HepG2 (cell line): ENCODE results near the gene TTLL7. TPM values are rescaled to one million over a fixed set of nuclear protein-coding genes. Genes with fewer than 3 reads are reported as not detected.

Experiments
- ATAC-seq: fragments of 200-7000 bp; cut with Tn5 transposase; 3 replicates; pipeline ENCODE4 v1.9.1; 2020; ENCODE audit warnings: mild to moderate bottlenecking, moderate library complexity
- BruUV-seq: library from RNA; stranded (reverse); fragments of 400-500 nt; replicated peaks from 2 replicates; lab custom pipeline; 2021; lab: Mats Ljungman, UMichigan
- CTCF ChIA-PET: fragments of 300-600 bp; formaldehyde crosslinking; extraction: SDS; loops from one replicate; lab custom pipeline; 2021; ENCODE audit warnings: low total read pairs, inconsistent platforms, low intra/inter-chr PET ratio; lab: Yijun Ruan, JAX
- POLR2A ChIA-PET: fragments of 350-600 bp; sonication (Branson Sonifier 250); formaldehyde crosslinking; loops from one replicate; lab custom pipeline; 2020; ENCODE audit warnings: antibody characterized with exemption, inconsistent platforms; lab: Yijun Ruan, JAX
- DNase-seq: peaks from one replicate; pipeline ENCODE4 v3.0.0-alpha.2; 2015; ENCODE audit warnings: low spot score
- FAIRE-seq: peaks from 3 replicates; lab custom pipeline; 2011; peaks lifted over from hg19 to GRCh38; lab: Jason Lieb, UNC
- H2AFZ ChIP-seq: one replicate; pipeline ENCODE4 v1.6.1; 2011; ENCODE audit warnings: low read length, inconsistent platforms
- H3K27ac ChIP-seq: fragments of 300-600 bp; 3 replicates; pipeline ENCODE4 v1.8.0; 2011; ENCODE audit warnings: mixed run types, mild to moderate bottlenecking, mixed read lengths, low read length, inconsistent platforms; ENCODE audit not compliant: insufficient read depth; ENCODE audit errors: extremely low read length
- H3K27me3 ChIP-seq, 2 experiments: fragments of 200-600 bp in 1 of 2; 2 replicates in 1 of 2; 3 replicates in 1 of 2; pipeline versions ENCODE4 v1.6.0 to v1.8.0; 2011; ENCODE audit warnings: low read length in 2 of 2, mild to moderate bottlenecking in 2 of 2, moderate library complexity in 2 of 2, inconsistent platforms in 1 of 2; ENCODE audit not compliant: insufficient read depth in 2 of 2, control insufficient read depth in 1 of 2
- H3K36me3 ChIP-seq, 2 experiments: fragments of 200-600 bp in 1 of 2; replicated peaks in 1 of 2; 2 replicates in 1 of 2; 3 replicates in 1 of 2; pipeline versions ENCODE4 v1.5.1 to v1.8.0; 2011; ENCODE audit warnings: low read length in 2 of 2, inconsistent platforms in 1 of 2; ENCODE audit not compliant: insufficient read depth in 2 of 2, control insufficient read depth in 1 of 2
- H3K4me1 ChIP-seq: 2 replicates; pipeline ENCODE4 v1.5.1; 2012; ENCODE audit warnings: low read length, inconsistent platforms; ENCODE audit not compliant: insufficient read depth
- H3K4me2 ChIP-seq: 2 replicates; pipeline ENCODE4 v1.6.0; 2011; ENCODE audit warnings: low read depth, low read length, inconsistent platforms
- H3K4me3 ChIP-seq, 3 experiments: fragments of 200-600 bp in 1 of 3; sonication (generic), shearing (Covaris generic) in 1 of 3; replicated peaks in 1 of 3; 2 replicates each; pipeline ENCODE4 v1.5.1; 2011 to 2016; ENCODE audit warnings: low read length in 3 of 3, inconsistent platforms in 2 of 3, low read depth in 2 of 3, mild to moderate bottlenecking in 2 of 3, control low read depth in 1 of 3, mixed read lengths in 1 of 3; ENCODE audit not compliant: insufficient read depth in 1 of 3
- H3K79me2 ChIP-seq: one replicate; pipeline ENCODE4 v1.6.1; 2011; ENCODE audit warnings: low read length, inconsistent platforms; ENCODE audit not compliant: insufficient read depth
- H3K9ac ChIP-seq: 2 replicates; pipeline ENCODE4 v1.6.0; 2011; ENCODE audit warnings: mild to moderate bottlenecking, low read depth, low read length, inconsistent platforms; ENCODE audit not compliant: insufficient read depth
- H3K9me3 ChIP-seq: 2 replicates; pipeline ENCODE4 v1.5.1; 2012; ENCODE audit warnings: mild to moderate bottlenecking, low read length
- H4K20me1 ChIP-seq: 2 replicates; pipeline ENCODE4 v1.6.0; 2011; ENCODE audit warnings: inconsistent platforms, mild to moderate bottlenecking, low read length, moderate library complexity; ENCODE audit not compliant: insufficient read depth
- FOSL1 ChIP-seq: sonication (generic); formaldehyde crosslinking; IDR thresholded peaks from 2 replicates; pipeline ENCODE4 v1.9.0; 2021; ENCODE audit warnings: missing genetic modification reagents, borderline replicate concordance
- GZF1 ChIP-seq: sonication (generic); formaldehyde crosslinking; IDR thresholded peaks from 2 replicates; pipeline ENCODE4 v1.5.1; 2020; ENCODE audit warnings: mild to moderate bottlenecking, missing genetic modification reagents
- MZF1 ChIP-seq: sonication (generic); formaldehyde crosslinking; IDR thresholded peaks from 2 replicates; pipeline ENCODE4 v1.8.1; 2023; ENCODE audit warnings: mild to moderate bottlenecking, missing genetic modification reagents, borderline replicate concordance
- SIN3B ChIP-seq: fragments of 150-350 bp; IDR thresholded peaks from 2 replicates; pipeline ENCODE4 v1.6.1; 2014; ENCODE audit warnings: low read length
- U2AF2 ChIP-seq: fragments of 200-400 bp; formaldehyde crosslinking; IDR thresholded peaks from 2 replicates; pipeline ENCODE4 v1.6.1; 2017; ENCODE audit warnings: low read depth, mild to moderate bottlenecking, low read length
- ZBTB25 ChIP-seq: IDR thresholded peaks from 2 replicates; pipeline ENCODE4 v1.6.1; 2018; ENCODE audit warnings: missing genetic modification reagents
- ZFX ChIP-seq: sonication (generic); formaldehyde crosslinking; IDR thresholded peaks from 2 replicates; pipeline ENCODE4 v1.4.0; 2020; ENCODE audit warnings: mild to moderate bottlenecking, low read depth, missing genetic modification reagents, moderate library complexity
- ZKSCAN1 ChIP-seq: fragments of 150-350 bp; IDR thresholded peaks from 2 replicates; pipeline ENCODE4 v1.6.1; 2014; ENCODE audit warnings: low read length
- ZNF317 ChIP-seq: sonication (generic); formaldehyde crosslinking; IDR thresholded peaks from 2 replicates; pipeline ENCODE4 v1.5.0; 2020; ENCODE audit warnings: mild to moderate bottlenecking, missing genetic modification reagents
- ZNF337 ChIP-seq: sonication (generic); formaldehyde crosslinking; IDR thresholded peaks from 2 replicates; pipeline ENCODE4 v1.5.1; 2020; ENCODE audit warnings: missing genetic modification reagents, low read depth, mild to moderate bottlenecking, borderline replicate concordance
- ZNF674 ChIP-seq: sonication (generic); formaldehyde crosslinking; IDR thresholded peaks from 2 replicates; pipeline ENCODE4 v1.5.0; 2020; ENCODE audit warnings: low read depth, mild to moderate bottlenecking, missing genetic modification reagents
- ZNF816 ChIP-seq: sonication (generic); formaldehyde crosslinking; IDR thresholded peaks from 2 replicates; pipeline ENCODE4 v1.8.0; 2022; ENCODE audit warnings: missing genetic modification reagents, mild to moderate bottlenecking, borderline replicate concordance
- WGBS: methylation state at CpG from one replicate; pipeline ENCODE4 v1.1.6; 2017; ENCODE audit warnings: low lambda C conversion rate; 5-methylcytosine and 5-hydroxymethylcytosine counted together
- in situ Hi-C: cut with HindIII; loops from 2 replicates; pipeline ENCODE4 v1.10.0; 2017; ENCODE audit warnings: low pct_unique_long_range_greater_than_20kb; ENCODE audit not compliant: extremely low pct_ligation_motif_present
- intact Hi-C: fragments of 100-400 bp; cut with micrococcal nuclease; formaldehyde crosslinking; loops from one replicate; pipeline ENCODE4 v1.10.0; 2022; ENCODE audit not compliant: unreplicated experiment
- polyA plus RNA-seq, 8 experiments: library from polyadenylated mRNA; depleted of rRNA in 3 of 8; stranded (reverse) in 7 of 8; unstranded in 1 of 8; fragments of >200 nt; fragmentation: Illumina TruSeq in 4 of 8; extraction: Trizol in 4 of 8; gene quantifications; 2 replicates each; pipeline versions ENCODE4 v1.2.1 to v1.2.3, GENCODE V29; 2011 to 2016; ENCODE audit warnings: low read depth in 4 of 8, missing spikeins in 1 of 8, mixed read lengths in 1 of 8; ENCODE audit not compliant: insufficient read depth in 1 of 8
- total RNA-seq, 5 experiments: library from RNA; depleted of rRNA; stranded (reverse); fragments of >200 nt; fragmentation: Illumina TruSeq; extraction: Trizol; gene quantifications; 2 replicates each; pipeline ENCODE4 v1.2.3, GENCODE V29; 2016; ENCODE audit warnings: low read depth in 1 of 5
- TF ChIP-seq, protein P1 (sequence below): sonication (generic); formaldehyde crosslinking; IDR thresholded peaks from 2 replicates; pipeline ENCODE4 v1.5.1; 2020; ENCODE audit warnings: missing genetic modification reagents, mild to moderate bottlenecking, borderline replicate concordance
- TF ChIP-seq, protein P2 (sequence below): sonication (generic); formaldehyde crosslinking; IDR thresholded peaks from 2 replicates; pipeline ENCODE4 v1.4.0; 2020; ENCODE audit warnings: missing genetic modification reagents, borderline replicate concordance

Gene TTLL7
- total and polyA plus RNA-seq, 2 of the 13 experiments (the other 11 are each of a cell fraction or from before 2014, with no cell fraction given) = 0.07 to 0.22 TPM

- CTCF ChIA-PET = no interaction called here
- POLR2A ChIA-PET = no interaction called here
- ATAC-seq (no peak), DNase-seq (no peak), FAIRE-seq (no peak)
- Histone ChIP-seq H3K27ac (no peak overlapping the region), H4K20me1 (no peaks in the 10 kb centered on the region), H3K4me1 (peaks cover 6% of the 10 kb centered on the region), H3K4me2 (no peak overlapping the region), H3K9me3 (no peaks in the 10 kb centered on the region), H3K9ac (no peak overlapping the region), H3K79me2 (no peaks in the 10 kb centered on the region), H3K36me3 (no peaks in the 10 kb centered on the region), H3K27me3 (peaks cover 1 to 23% of the 10 kb centered on the region in 2 experiments; a peak in 4 of 5 replicates), H3K4me3 (no peak overlapping the region), H2AFZ (no peak overlapping the region)
- 0% methylated on average over 1 of the region's 1 CpG for WGBS
- intact Hi-C loops = no loop called here
- TF ChIP-seq SIN3B = no peak
- no TSS peak for BruUV-seq
- in situ Hi-C loops = no loop called here
These were observed 2.3 kb downstream of the TTLL7 start for GRCh38 chr1:83996621-83997020.

- CTCF ChIA-PET = no interaction called here
- ATAC-seq (no peak), DNase-seq (no peak), FAIRE-seq (no peak)
- no peaks in the 10 kb centered on the region for H4K20me1 ChIP-seq
- no peaks in the 10 kb centered on the region for H3K36me3 ChIP-seq
- H3K4me3 ChIP-seq = no peak overlapping the region
- BruUV-seq = no TSS peak
- peaks cover 6% of the 10 kb centered on the region for H3K4me1 ChIP-seq
- 26% methylated on average over 2 of the region's 2 CpGs for WGBS
- peaks cover 1 to 23% of the 10 kb centered on the region in 2 experiments; a peak in 4 of 5 replicates for H3K27me3 ChIP-seq
- no peak overlapping the region for H3K9ac ChIP-seq
- intact Hi-C loops (no loop called here), in situ Hi-C loops (no loop called here)
- no peak overlapping the region for H3K4me2 ChIP-seq
- no peaks in the 10 kb centered on the region for H3K79me2 ChIP-seq
- POLR2A ChIA-PET = no interaction called here
- no peaks in the 10 kb centered on the region for H3K9me3 ChIP-seq
- H2AFZ ChIP-seq = peak overlapping the region; percentile 32
- H3K27ac ChIP-seq = no peak overlapping the region
- TF ChIP-seq ZBTB25 (no peak), MZF1 (CRISPR knock-in tag) (no peak), ZNF337 (no peak), U2AF2 (no peak), ZFX (CRISPR knock-in tag) (no peak), ZKSCAN1 (no peak), ZNF674 (CRISPR knock-in tag) (no peak), ZNF317 (no peak), GZF1 (CRISPR knock-in tag) (no peak), ZNF816 (CRISPR knock-in tag) (no peak), FOSL1 (CRISPR knock-in tag) (no peak)
- TF ChIP-seq, protein P1, sequence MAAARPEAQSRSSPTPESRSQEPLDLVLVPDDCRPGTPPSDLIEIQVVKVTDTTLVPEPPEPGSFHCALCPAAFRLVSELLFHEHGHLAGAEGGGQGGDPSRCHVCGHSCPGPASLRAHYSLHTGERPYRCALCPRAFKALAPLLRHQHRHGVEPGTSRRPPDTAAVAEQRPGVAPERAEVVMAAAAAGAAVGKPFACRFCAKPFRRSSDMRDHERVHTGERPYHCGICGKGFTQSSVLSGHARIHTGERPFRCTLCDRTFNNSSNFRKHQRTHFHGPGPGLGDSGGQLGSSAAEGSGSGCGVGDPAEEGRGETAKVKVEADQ = no peak
- TF ChIP-seq, protein P2, sequence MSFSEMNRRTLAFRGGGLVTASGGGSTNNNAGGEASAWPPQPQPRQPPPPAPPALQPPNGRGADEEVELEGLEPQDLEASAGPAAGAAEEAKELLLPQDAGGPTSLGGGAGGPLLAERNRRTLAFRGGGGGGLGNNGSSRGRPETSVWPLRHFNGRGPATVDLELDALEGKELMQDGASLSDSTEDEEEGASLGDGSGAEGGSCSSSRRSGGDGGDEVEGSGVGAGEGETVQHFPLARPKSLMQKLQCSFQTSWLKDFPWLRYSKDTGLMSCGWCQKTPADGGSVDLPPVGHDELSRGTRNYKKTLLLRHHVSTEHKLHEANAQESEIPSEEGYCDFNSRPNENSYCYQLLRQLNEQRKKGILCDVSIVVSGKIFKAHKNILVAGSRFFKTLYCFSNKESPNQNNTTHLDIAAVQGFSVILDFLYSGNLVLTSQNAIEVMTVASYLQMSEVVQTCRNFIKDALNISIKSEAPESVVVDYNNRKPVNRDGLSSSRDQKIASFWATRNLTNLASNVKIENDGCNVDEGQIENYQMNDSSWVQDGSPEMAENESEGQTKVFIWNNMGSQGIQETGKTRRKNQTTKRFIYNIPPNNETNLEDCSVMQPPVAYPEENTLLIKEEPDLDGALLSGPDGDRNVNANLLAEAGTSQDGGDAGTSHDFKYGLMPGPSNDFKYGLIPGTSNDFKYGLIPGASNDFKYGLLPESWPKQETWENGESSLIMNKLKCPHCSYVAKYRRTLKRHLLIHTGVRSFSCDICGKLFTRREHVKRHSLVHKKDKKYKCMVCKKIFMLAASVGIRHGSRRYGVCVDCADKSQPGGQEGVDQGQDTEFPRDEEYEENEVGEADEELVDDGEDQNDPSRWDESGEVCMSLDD (CRISPR knock-in tag) = no peak
These were observed 2.7 kb downstream of the TTLL7 start for GRCh38 chr1:83996191-83996590.
